ENCODE results near the gene GPAM. TPM values are rescaled to one million over a fixed set of nuclear protein-coding genes. Genes with fewer than 3 reads are reported as not detected.

Gene GPAM
- total and polyA plus RNA-seq, 9 of the 15 experiments (the other 6 are each of a cell fraction or from before 2014, with no cell fraction given): 3.5 to 7.5 (median 5.5) TPM

DNA sequence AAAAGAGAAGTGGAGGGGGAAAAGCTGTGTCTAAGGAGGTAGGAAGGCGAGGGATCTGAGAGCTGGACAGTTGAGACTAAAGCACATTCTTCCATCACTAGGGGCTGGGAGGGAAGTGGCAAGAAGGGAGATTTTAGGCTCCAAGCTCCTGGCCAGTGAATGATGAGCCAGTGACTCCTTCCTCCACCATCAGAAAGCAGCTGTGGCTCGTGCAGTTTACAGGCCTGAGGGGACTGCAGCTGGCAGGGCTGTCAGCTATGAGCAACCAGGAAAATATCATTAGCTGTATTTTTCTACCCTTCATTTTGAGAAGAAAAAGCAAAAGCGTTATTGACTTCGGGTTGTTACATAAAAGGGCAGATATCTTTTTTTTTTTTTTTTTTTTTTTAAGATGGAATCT, 60.7 kb downstream of the GPAM start:
- no TSS peak for BruUV-seq (replicated peaks)
- Histone ChIP-seq H3K9ac (ENCODE audit: insufficient read depth in 1 of 2, low read depth in 2 of 2, low read length in 2 of 2) (no peak overlapping the region), H3K36me3 (ENCODE audit: control insufficient read depth, insufficient read depth, low read length) (no peaks in the 10 kb centered on the region), H3K27me3 (ENCODE audit: control insufficient read depth in 2 of 2, insufficient read depth in 2 of 2, low read length in 2 of 2) (peaks cover 0 to 7% of the 10 kb centered on the region in 2 experiments; a peak in 3 of 5 replicates), H3K4me3 (no peak overlapping the region), H4K20me1 (replicated peaks; ENCODE audit: control insufficient read depth, insufficient read depth, low read length) (no peaks in the 10 kb centered on the region), H3K9me1 (ENCODE audit: control insufficient read depth, insufficient read depth, low read length) (no peaks in the 10 kb centered on the region), H3K4me1 (replicated peaks in 1 of 2; ENCODE audit: control insufficient read depth in 2 of 2, insufficient read depth in 2 of 2, low read length in 2 of 2) (no peaks in the 10 kb centered on the region), H3K79me2 (ENCODE audit: control insufficient read depth, insufficient read depth, low read length) (no peaks in the 10 kb centered on the region), H2AFZ (ENCODE audit: low read depth, low read length) (no peak overlapping the region), H3K4me2 (ENCODE audit: insufficient read depth, low read length) (no peak overlapping the region), H3K27ac (ENCODE audit: extremely low read depth, low read depth, low read length) (no peak overlapping the region), H3K9me3 (replicated peaks; ENCODE audit: control insufficient read depth, insufficient read depth, low read depth, low read length) (no peaks in the 10 kb centered on the region)
- in situ Hi-C loops (cut with MboI) (no loop called here), intact Hi-C loops (cut with micrococcal nuclease) (no loop called here)
- ChIA-PET POLR2A (no interaction called here), CTCF (ENCODE audit: low intra/inter-chr PET ratio) (no interaction called here)
- WGBS (ENCODE audit: insufficient coverage, low coverage, missing lambda C conversion rate): 0% methylated on average over 4 of the region's 4 CpGs
- FAIRE-seq: no peak
- no peak for DNase-seq (ENCODE audit: extremely low read depth in 1 of 4, low spot score in 3 of 4)
- no peak for ATAC-seq
- TF ChIP-seq, protein P1, sequence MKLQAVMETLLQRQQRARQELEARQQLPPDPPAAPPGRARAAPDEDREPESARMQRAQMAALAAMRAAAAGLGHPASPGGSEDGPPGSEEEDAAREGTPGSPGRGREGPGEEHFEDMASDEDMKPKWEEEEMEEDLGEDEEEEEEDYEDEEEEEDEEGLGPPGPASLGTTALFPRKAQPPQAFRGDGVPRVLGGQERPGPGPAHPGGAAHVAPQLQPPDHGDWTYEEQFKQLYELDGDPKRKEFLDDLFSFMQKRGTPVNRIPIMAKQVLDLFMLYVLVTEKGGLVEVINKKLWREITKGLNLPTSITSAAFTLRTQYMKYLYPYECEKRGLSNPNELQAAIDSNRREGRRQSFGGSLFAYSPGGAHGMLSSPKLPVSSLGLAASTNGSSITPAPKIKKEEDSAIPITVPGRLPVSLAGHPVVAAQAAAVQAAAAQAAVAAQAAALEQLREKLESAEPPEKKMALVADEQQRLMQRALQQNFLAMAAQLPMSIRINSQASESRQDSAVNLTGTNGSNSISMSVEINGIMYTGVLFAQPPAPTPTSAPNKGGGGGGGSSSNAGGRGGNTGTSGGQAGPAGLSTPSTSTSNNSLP (IDR thresholded peaks at IDR 0.05; ENCODE audit: borderline replicate concordance, low read depth, low read length): no peak
- TF ChIP-seq ATF7 (IDR thresholded peaks at IDR 0.05) (no peak), GTF2A2 (tag; IDR thresholded peaks at IDR 0.05) (no peak), RFX7 (CRISPR knock-in tag; IDR thresholded peaks at IDR 0.05) (no peak)
- TF ChIP-seq, protein P2, sequence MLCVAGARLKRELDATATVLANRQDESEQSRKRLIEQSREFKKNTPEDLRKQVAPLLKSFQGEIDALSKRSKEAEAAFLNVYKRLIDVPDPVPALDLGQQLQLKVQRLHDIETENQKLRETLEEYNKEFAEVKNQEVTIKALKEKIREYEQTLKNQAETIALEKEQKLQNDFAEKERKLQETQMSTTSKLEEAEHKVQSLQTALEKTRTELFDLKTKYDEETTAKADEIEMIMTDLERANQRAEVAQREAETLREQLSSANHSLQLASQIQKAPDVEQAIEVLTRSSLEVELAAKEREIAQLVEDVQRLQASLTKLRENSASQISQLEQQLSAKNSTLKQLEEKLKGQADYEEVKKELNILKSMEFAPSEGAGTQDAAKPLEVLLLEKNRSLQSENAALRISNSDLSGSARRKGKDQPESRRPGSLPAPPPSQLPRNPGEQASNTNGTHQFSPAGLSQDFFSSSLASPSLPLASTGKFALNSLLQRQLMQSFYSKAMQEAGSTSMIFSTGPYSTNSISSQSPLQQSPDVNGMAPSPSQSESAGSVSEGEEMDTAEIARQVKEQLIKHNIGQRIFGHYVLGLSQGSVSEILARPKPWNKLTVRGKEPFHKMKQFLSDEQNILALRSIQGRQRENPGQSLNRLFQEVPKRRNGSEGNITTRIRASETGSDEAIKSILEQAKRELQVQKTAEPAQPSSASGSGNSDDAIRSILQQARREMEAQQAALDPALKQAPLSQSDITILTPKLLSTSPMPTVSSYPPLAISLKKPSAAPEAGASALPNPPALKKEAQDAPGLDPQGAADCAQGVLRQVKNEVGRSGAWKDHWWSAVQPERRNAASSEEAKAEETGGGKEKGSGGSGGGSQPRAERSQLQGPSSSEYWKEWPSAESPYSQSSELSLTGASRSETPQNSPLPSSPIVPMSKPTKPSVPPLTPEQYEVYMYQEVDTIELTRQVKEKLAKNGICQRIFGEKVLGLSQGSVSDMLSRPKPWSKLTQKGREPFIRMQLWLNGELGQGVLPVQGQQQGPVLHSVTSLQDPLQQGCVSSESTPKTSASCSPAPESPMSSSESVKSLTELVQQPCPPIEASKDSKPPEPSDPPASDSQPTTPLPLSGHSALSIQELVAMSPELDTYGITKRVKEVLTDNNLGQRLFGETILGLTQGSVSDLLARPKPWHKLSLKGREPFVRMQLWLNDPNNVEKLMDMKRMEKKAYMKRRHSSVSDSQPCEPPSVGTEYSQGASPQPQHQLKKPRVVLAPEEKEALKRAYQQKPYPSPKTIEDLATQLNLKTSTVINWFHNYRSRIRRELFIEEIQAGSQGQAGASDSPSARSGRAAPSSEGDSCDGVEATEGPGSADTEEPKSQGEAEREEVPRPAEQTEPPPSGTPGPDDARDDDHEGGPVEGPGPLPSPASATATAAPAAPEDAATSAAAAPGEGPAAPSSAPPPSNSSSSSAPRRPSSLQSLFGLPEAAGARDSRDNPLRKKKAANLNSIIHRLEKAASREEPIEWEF (CRISPR knock-in tag; IDR thresholded peaks at IDR 0.05): no peak
- TF ChIP-seq, protein P3, sequence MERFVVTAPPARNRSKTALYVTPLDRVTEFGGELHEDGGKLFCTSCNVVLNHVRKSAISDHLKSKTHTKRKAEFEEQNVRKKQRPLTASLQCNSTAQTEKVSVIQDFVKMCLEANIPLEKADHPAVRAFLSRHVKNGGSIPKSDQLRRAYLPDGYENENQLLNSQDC (CRISPR knock-in tag; IDR thresholded peaks at IDR 0.05): no peak

Data from K562 (cell line).